NT2/D1 (cell line): ENCODE data around the gene CDC14A.
A peak's percentile ranks its signal among the peaks of the same experiment; 100 is the strongest.

Experiments
- DNase-seq: peaks from one replicate; pipeline ENCODE4 v3.0.0-alpha.2; 2011; ENCODE audit warnings: low read depth, low spot score
- H3K27me3 ChIP-seq: 2 replicates; pipeline ENCODE4 v1.6.0; 2011; ENCODE audit warnings: mild to moderate bottlenecking; ENCODE audit not compliant: insufficient read length, insufficient read depth
- H3K36me3 ChIP-seq: 2 replicates; pipeline ENCODE4 v1.6.1; 2011; ENCODE audit warnings: mild to moderate bottlenecking, low read length, mixed read lengths; ENCODE audit not compliant: insufficient read depth, insufficient read length
- H3K4me1 ChIP-seq: 2 replicates; pipeline ENCODE4 v1.5.1; 2011; ENCODE audit not compliant: insufficient read depth, insufficient read length
- H3K4me3 ChIP-seq: 2 replicates; pipeline ENCODE4 v1.5.1; 2011; ENCODE audit warnings: low read depth; ENCODE audit not compliant: insufficient read length
- H3K9ac ChIP-seq: 2 replicates; pipeline ENCODE4 v1.6.0; 2011; ENCODE audit warnings: low read depth; ENCODE audit not compliant: insufficient read length
- H3K9me3 ChIP-seq: 2 replicates; pipeline ENCODE4 v1.5.1; 2011; ENCODE audit warnings: mild to moderate bottlenecking, low read length; ENCODE audit not compliant: insufficient read depth
- SUZ12 ChIP-seq: IDR thresholded peaks from 2 replicates; pipeline ENCODE4 v1.6.1; 2011; ENCODE audit not compliant: insufficient read length, insufficient read depth; ENCODE audit errors: extremely low read depth
- YY1 ChIP-seq: IDR thresholded peaks from 2 replicates; pipeline ENCODE4 v1.6.1; 2011; ENCODE audit not compliant: insufficient read length, insufficient read depth
- ZNF274 ChIP-seq: IDR thresholded peaks from 2 replicates; pipeline ENCODE4 v1.6.1; 2011; ENCODE audit warnings: mild to moderate bottlenecking, low read depth, low read length

CDC14A gene

GRCh38 chr1:100349246-100349645 is 3.1 kb upstream of the CDC14A start:
- no peaks in the 10 kb centered on the region for H3K4me1 ChIP-seq
- H3K4me3 ChIP-seq = no peak overlapping the region
- H3K27me3 ChIP-seq = no peaks in the 10 kb centered on the region
- no peaks in the 10 kb centered on the region for H3K36me3 ChIP-seq
- H3K9ac ChIP-seq = no peak overlapping the region
- TF ChIP-seq YY1 (no peak), SUZ12 (no peak), ZNF274 (no peak)
- no peaks in the 10 kb centered on the region for H3K9me3 ChIP-seq
- DNase-seq = no peak

GRCh38 chr1:100350787-100351094 is 1.6 kb upstream of the CDC14A start:
- Histone ChIP-seq H3K36me3 (no peaks in the 10 kb centered on the region), H3K9me3 (no peaks in the 10 kb centered on the region), H3K9ac (peak overlapping the region; percentile 63), H3K4me3 (peak overlapping the region; percentile 19), H3K27me3 (no peaks in the 10 kb centered on the region), H3K4me1 (no peaks in the 10 kb centered on the region)
- TF ChIP-seq SUZ12 (no peak), ZNF274 (no peak), YY1 (no peak)
- no peak for DNase-seq

- no peaks in the 10 kb centered on the region for H3K27me3 ChIP-seq
- TF ChIP-seq ZNF274 (no peak), YY1 (peak; percentile 67), SUZ12 (no peak)
- no peaks in the 10 kb centered on the region for H3K9me3 ChIP-seq
- H3K9ac ChIP-seq = peak overlapping the region; percentile 85
- H3K4me1 ChIP-seq = no peaks in the 10 kb centered on the region
- H3K4me3 ChIP-seq = peak overlapping the region; percentile 61
- DNase-seq = peak; percentile 97
- H3K36me3 ChIP-seq = no peaks in the 10 kb centered on the region
Measured at GRCh38 chr1:100351095-100351887, 1.0 kb upstream of the CDC14A start.

- no peak for DNase-seq
- no peaks in the 10 kb centered on the region for H3K4me1 ChIP-seq
- TF ChIP-seq YY1 = no peak
- TF ChIP-seq SUZ12 = no peak
- TF ChIP-seq ZNF274 = no peak
Measured at GRCh38 chr1:100353071-100353801, 930 bp downstream of the CDC14A start.

GRCh38 chr1:100353988-100354387 is 1.7 kb downstream of the CDC14A start:
- H3K27me3 ChIP-seq = no peaks in the 10 kb centered on the region
- H3K9me3 ChIP-seq = no peaks in the 10 kb centered on the region
- H3K36me3 ChIP-seq = no peaks in the 10 kb centered on the region
- H3K4me1 ChIP-seq = no peaks in the 10 kb centered on the region
- DNase-seq = no peak
- H3K4me3 ChIP-seq = peak overlapping the region; percentile 88
- TF ChIP-seq SUZ12 (no peak), ZNF274 (no peak), YY1 (no peak)
- peak overlapping the region; percentile 93 for H3K9ac ChIP-seq

More at GRCh38 chr1:100353071-100353801, 930 bp downstream of the CDC14A start:
- no peaks in the 10 kb centered on the region for H3K9me3 ChIP-seq
- peak overlapping the region; percentile 88 for H3K4me3 ChIP-seq
- no peaks in the 10 kb centered on the region for H3K27me3 ChIP-seq
- H3K36me3 ChIP-seq = no peaks in the 10 kb centered on the region
- peak overlapping the region; percentile 93 for H3K9ac ChIP-seq

GRCh38 chr1:100354971-100355394 is 2.7 kb downstream of the CDC14A start:
- Histone ChIP-seq H3K4me3 (no peak overlapping the region), H3K4me1 (no peaks in the 10 kb centered on the region), H3K27me3 (no peaks in the 10 kb centered on the region), H3K9me3 (no peaks in the 10 kb centered on the region), H3K36me3 (no peaks in the 10 kb centered on the region), H3K9ac (no peak overlapping the region)
- TF ChIP-seq YY1 = no peak
- no peak for TF ChIP-seq SUZ12
- no peak for TF ChIP-seq ZNF274
- no peak for DNase-seq

- Histone ChIP-seq H3K36me3 (no peaks in the 10 kb centered on the region), H3K4me1 (no peaks in the 10 kb centered on the region), H3K9me3 (no peaks in the 10 kb centered on the region), H3K27me3 (no peaks in the 10 kb centered on the region), H3K9ac (no peak overlapping the region), H3K4me3 (no peak overlapping the region)
- DNase-seq = no peak
- no peak for TF ChIP-seq SUZ12
- TF ChIP-seq YY1 = no peak
- TF ChIP-seq ZNF274 = no peak
Measured at GRCh38 chr1:100358210-100358609, 5.9 kb downstream of the CDC14A start.
